IMR-90 (cell line): ENCODE results near the gene PIRT.

ENCODE experiments used
- CEBPB ChIP-seq: IDR thresholded peaks from 2 replicates; pipeline ENCODE4 v1.6.1; 2012; ENCODE audit warnings: low read depth, low read length, improper control_type of control experiment
- CTCF ChIP-seq: conservative IDR thresholded peaks from 2 replicates; pipeline ENCODE4 v1.5.1; 2012; ENCODE audit warnings: mild to moderate bottlenecking, low read depth, low read length, improper control_type of control experiment
- MAFK ChIP-seq: IDR thresholded peaks from 2 replicates; pipeline ENCODE4 v1.6.1; 2012; ENCODE audit warnings: low read depth, low read length, improper control_type of control experiment
- MXI1 ChIP-seq: IDR thresholded peaks from 2 replicates; pipeline ENCODE4 v1.6.1; 2012; ENCODE audit warnings: low read depth, mild to moderate bottlenecking, low read length, moderate library complexity, borderline replicate concordance
- POLR2A ChIP-seq: IDR thresholded peaks from 2 replicates; pipeline ENCODE4 v1.6.1; 2012; ENCODE audit warnings: mild to moderate bottlenecking, low read depth, low read length
- RFX5 ChIP-seq: IDR thresholded peaks from 2 replicates; pipeline ENCODE4 v1.8.0; 2012; ENCODE audit warnings: low read depth, mild to moderate bottlenecking, low read length, moderate library complexity
- SMC3 ChIP-seq: fragments of 150-350 bp; IDR thresholded peaks from 2 replicates; pipeline ENCODE4 v1.6.1; 2016; ENCODE audit warnings: low read depth, mild to moderate bottlenecking, antibody characterized with exemption, low read length, moderate library complexity
- USF2 ChIP-seq: fragments of 150-350 bp; IDR thresholded peaks from 2 replicates; pipeline ENCODE4 v1.6.1; 2017; ENCODE audit warnings: mild to moderate bottlenecking, antibody characterized with exemption, low read length, low read depth

- TF ChIP-seq CTCF (no peak), POLR2A (no peak), RFX5 (no peak), SMC3 (no peak), MAFK (no peak), USF2 (no peak), MXI1 (no peak), CEBPB (no peak)
Measured at GRCh38 chr17:10838682-10839081, 795 bp upstream of the PIRT start.
